ENCODE data around the gene RPL22. TPM values are rescaled to one million over a fixed set of nuclear protein-coding genes. Genes with fewer than 3 reads are reported as not detected.

Gene RPL22
- polyA plus RNA-seq, 3 donors = 62.6 to 97.2 (median 65.6) TPM

DNA sequence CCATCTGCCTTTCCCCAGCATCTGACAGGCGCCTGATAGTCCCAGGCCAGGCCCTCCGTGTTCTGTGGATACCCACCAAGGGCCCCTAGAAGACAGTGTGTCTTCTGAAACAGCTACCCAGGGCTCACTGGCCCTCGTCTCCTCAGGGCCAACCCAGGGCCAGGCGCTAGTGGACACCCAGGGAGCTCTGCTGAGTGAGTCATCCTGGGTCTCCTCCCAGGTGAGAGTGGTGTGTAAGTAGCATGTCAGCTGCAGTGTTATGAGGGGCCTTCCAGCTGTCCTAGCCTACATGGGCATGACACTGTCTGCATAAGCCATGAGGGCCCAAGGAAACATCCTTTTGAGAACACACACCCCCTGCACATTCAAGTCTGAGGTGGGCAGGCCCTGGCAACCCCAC is 56.0 kb downstream of the RPL22 start:
- 90% methylated on average over 3 of the region's 4 CpGs for WGBS (ENCODE audit: insufficient coverage)
- Histone ChIP-seq H3K27me3 (ENCODE audit: control insufficient read depth in 2 of 2, insufficient read depth in 2 of 2, low read length in 2 of 2) (peaks cover 0 to 1% of the 10 kb centered on the region in 2 donors), H3K9me3 (replicated peaks in 1 of 2; ENCODE audit: control insufficient read depth in 1 of 2, insufficient read depth in 1 of 2, low read length in 2 of 2) (no peaks in the 10 kb centered on the region), H3K27ac (ENCODE audit: low read depth in 1 of 2, low read length in 2 of 2) (no peak overlapping the region), H3K4me2 (replicated peaks; ENCODE audit: extremely low read depth, low read length, poor library complexity, severe bottlenecking) (no peak overlapping the region), H3K79me2 (ENCODE audit: insufficient read depth, low read length) (no peaks in the 10 kb centered on the region), H3K36me3 (replicated peaks in 1 of 2; ENCODE audit: control insufficient read depth in 1 of 2, insufficient read depth in 2 of 2, low read length in 2 of 2) (no peaks in the 10 kb centered on the region), H4K20me1 (ENCODE audit: insufficient read depth, low read length) (no peaks in the 10 kb centered on the region), H3K4me3 (replicated peaks in 1 of 3; ENCODE audit: low read depth in 2 of 3, low read length in 3 of 3) (no peak overlapping the region), H3K4me1 (ENCODE audit: control insufficient read depth in 1 of 2, insufficient read depth in 2 of 2, low read length in 2 of 2) (peaks cover 0 to 4% of the 10 kb centered on the region in 2 donors), H3K9ac (ENCODE audit: insufficient read depth, low read length, poor library complexity, severe bottlenecking) (no peak overlapping the region), H2AFZ (ENCODE audit: insufficient read depth, low read depth, low read length, poor library complexity, severe bottlenecking) (no peak overlapping the region)
- TF ChIP-seq, protein P1, sequence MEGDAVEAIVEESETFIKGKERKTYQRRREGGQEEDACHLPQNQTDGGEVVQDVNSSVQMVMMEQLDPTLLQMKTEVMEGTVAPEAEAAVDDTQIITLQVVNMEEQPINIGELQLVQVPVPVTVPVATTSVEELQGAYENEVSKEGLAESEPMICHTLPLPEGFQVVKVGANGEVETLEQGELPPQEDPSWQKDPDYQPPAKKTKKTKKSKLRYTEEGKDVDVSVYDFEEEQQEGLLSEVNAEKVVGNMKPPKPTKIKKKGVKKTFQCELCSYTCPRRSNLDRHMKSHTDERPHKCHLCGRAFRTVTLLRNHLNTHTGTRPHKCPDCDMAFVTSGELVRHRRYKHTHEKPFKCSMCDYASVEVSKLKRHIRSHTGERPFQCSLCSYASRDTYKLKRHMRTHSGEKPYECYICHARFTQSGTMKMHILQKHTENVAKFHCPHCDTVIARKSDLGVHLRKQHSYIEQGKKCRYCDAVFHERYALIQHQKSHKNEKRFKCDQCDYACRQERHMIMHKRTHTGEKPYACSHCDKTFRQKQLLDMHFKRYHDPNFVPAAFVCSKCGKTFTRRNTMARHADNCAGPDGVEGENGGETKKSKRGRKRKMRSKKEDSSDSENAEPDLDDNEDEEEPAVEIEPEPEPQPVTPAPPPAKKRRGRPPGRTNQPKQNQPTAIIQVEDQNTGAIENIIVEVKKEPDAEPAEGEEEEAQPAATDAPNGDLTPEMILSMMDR (IDR thresholded peaks at IDR 0.05) = no peak
- Mint-ChIP-seq H3K36me3 (no peaks in the 10 kb centered on the region), H3K4me1 (peaks cover 3% of the 10 kb centered on the region), H3K4me3 (no peak overlapping the region), H3K9me3 (peaks cover 0 to 2% (median 0%) of the 10 kb centered on the region in 7 donors), H3K27me3 (ENCODE audit: low read depth in 3 of 3) (peaks cover 2 to 13% (median 6%) of the 10 kb centered on the region in 3 donors), H3K27ac (no peak overlapping the region)
- intact Hi-C loops (cut with micrococcal nuclease) = no loop called here
- no peak for DNase-seq

DNA sequence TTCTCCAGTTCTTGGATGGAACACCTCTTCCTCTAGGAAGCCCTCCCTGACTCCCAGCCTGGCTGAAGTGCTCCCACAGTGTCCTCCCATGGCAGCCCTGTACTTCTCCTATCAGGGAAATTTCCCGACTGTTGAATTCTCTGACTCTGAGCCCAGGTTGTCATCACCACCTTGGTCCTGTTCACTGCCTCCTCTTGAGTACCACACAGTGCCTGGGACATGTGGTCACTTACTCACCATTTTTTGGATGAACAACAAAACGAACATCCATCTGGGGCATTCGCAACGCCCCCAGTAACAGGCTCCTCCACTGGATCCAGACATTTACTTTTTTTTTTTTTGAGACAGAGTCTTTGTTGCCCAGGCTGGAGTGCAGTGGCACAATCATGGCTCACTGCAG is 56.7 kb downstream of the RPL22 start:
- DNase-seq = no peak
- H3K9ac ChIP-seq (ENCODE audit: insufficient read depth, low read length, poor library complexity, severe bottlenecking) = no peak overlapping the region
- H3K27ac ChIP-seq (ENCODE audit: low read depth in 1 of 2, low read length in 2 of 2) = no peak overlapping the region
- no peaks in the 10 kb centered on the region for H3K27me3 ChIP-seq (ENCODE audit: control insufficient read depth in 2 of 2, insufficient read depth in 2 of 2, low read length in 2 of 2)
- no peak overlapping the region for H3K4me3 ChIP-seq (replicated peaks in 1 of 3; ENCODE audit: low read depth in 2 of 3, low read length in 3 of 3)
- H3K4me3 Mint-ChIP-seq = no peak overlapping the region
- H3K9me3 ChIP-seq (replicated peaks in 1 of 2; ENCODE audit: control insufficient read depth in 1 of 2, insufficient read depth in 1 of 2, low read length in 2 of 2) = no peaks in the 10 kb centered on the region
- no peak overlapping the region for H3K27ac Mint-ChIP-seq
- TF ChIP-seq, protein P1 (IDR thresholded peaks at IDR 0.05) = no peak
- no peaks in the 10 kb centered on the region for H3K9me3 Mint-ChIP-seq
- no peaks in the 10 kb centered on the region for H3K36me3 ChIP-seq (replicated peaks in 1 of 2; ENCODE audit: control insufficient read depth in 1 of 2, insufficient read depth in 2 of 2, low read length in 2 of 2)
- H3K4me1 ChIP-seq (ENCODE audit: control insufficient read depth in 1 of 2, insufficient read depth in 2 of 2, low read length in 2 of 2) = no peaks in the 10 kb centered on the region
- H4K20me1 ChIP-seq (ENCODE audit: insufficient read depth, low read length) = no peaks in the 10 kb centered on the region
- H3K4me2 ChIP-seq (replicated peaks; ENCODE audit: extremely low read depth, low read length, poor library complexity, severe bottlenecking) = no peak overlapping the region
- WGBS (ENCODE audit: insufficient coverage) = 100% methylated on average over 3 of the region's 4 CpGs
- no peaks in the 10 kb centered on the region for H3K79me2 ChIP-seq (ENCODE audit: insufficient read depth, low read length)
- no peak overlapping the region for H2AFZ ChIP-seq (ENCODE audit: insufficient read depth, low read depth, low read length, poor library complexity, severe bottlenecking)
- no peaks in the 10 kb centered on the region for H3K4me1 Mint-ChIP-seq
- H3K27me3 Mint-ChIP-seq (ENCODE audit: low read depth in 3 of 3) = peaks cover 3 to 8% (median 4%) of the 10 kb centered on the region in 3 donors
- H3K36me3 Mint-ChIP-seq = no peaks in the 10 kb centered on the region
- intact Hi-C loops (cut with micrococcal nuclease) = no loop called here
